ENCODE measurements around the gene IGFBP7. TPM values are rescaled to one million over a fixed set of nuclear protein-coding genes. Genes with fewer than 3 reads are reported as not detected.

Gene IGFBP7
- total and polyA plus RNA-seq, 10 of the 15 experiments (the other 5 are each of a cell fraction or from before 2014, with no cell fraction given): 0.69 to 1.9 (median 1.4) TPM; not detected in 5

DNA sequence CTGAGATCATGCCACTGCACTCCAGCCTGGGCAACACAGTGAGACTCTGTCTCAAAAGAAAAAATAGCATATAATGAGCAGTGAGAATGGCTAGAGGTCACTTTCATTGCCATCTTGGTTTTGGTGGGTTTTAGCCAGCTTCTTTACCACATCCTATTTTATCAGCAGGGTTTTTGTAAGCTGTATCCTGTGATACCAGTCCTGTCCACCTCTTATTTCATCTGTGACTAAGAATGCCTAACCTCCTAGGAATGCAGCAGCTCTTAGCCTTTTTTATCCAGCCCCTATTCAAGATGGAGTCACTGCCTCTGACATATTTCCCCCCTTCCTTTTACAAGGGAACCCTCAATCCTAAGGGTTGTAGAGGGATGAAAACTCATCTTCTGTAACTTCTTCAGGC lies 26.1 kb upstream of the IGFBP7 start:
- no peak for ATAC-seq
- no TSS peak for BruUV-seq (replicated peaks)
- FAIRE-seq: no peak
- POLR2A ChIA-PET: no interaction called here
- H3K27me3 ChIP-seq (replicated peaks in 1 of 2; ENCODE audit: control insufficient read depth in 2 of 2, insufficient read depth in 2 of 2, low read length in 1 of 2): no peaks in the 10 kb centered on the region
- H3K4me2 ChIP-seq (ENCODE audit: control insufficient read depth, insufficient read depth): no peak overlapping the region
- no peak overlapping the region for H3K4me3 ChIP-seq
- TF ChIP-seq POLR2AphosphoS5 (IDR thresholded peaks at IDR 0.05; ENCODE audit: low read length): no peak
- TF ChIP-seq, protein P1, sequence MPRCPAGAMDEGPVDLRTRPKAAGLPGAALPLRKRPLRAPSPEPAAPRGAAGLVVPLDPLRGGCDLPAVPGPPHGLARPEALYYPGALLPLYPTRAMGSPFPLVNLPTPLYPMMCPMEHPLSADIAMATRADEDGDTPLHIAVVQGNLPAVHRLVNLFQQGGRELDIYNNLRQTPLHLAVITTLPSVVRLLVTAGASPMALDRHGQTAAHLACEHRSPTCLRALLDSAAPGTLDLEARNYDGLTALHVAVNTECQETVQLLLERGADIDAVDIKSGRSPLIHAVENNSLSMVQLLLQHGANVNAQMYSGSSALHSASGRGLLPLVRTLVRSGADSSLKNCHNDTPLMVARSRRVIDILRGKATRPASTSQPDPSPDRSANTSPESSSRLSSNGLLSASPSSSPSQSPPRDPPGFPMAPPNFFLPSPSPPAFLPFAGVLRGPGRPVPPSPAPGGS (IDR thresholded peaks at IDR 0.05; ENCODE audit: borderline replicate concordance, insufficient read depth, low read depth, low read length, poor library complexity, severe bottlenecking): no peak
- intact Hi-C loops (cut with micrococcal nuclease; ENCODE audit: unreplicated experiment): no loop called here
- no peaks in the 10 kb centered on the region for H3K79me2 ChIP-seq (ENCODE audit: control insufficient read depth, insufficient read depth, low read length)
- DNase-seq (ENCODE audit: low read depth, low spot score): no peak
- H3K4me1 ChIP-seq (ENCODE audit: control insufficient read depth, insufficient read depth, low read length): no peaks in the 10 kb centered on the region
- H2AFZ ChIP-seq (ENCODE audit: control insufficient read depth, low read depth, low read length): no peak overlapping the region
- CTCF ChIA-PET: no interaction called here
- H3K9ac ChIP-seq (ENCODE audit: control insufficient read depth, insufficient read depth, low read length): no peak overlapping the region
- no peak overlapping the region for H3K27ac ChIP-seq (ENCODE audit: control insufficient read depth, insufficient read depth)
- in situ Hi-C loops (cut with MboI): no loop called here
- RAD21 ChIA-PET (ENCODE audit: unreplicated experiment): no interaction called here
- H3K36me3 ChIP-seq (ENCODE audit: control insufficient read depth in 2 of 2, insufficient read depth in 2 of 2, low read length in 1 of 2): no peaks in the 10 kb centered on the region
- no peaks in the 10 kb centered on the region for H3K9me3 ChIP-seq (replicated peaks; ENCODE audit: control insufficient read depth, insufficient read depth, low read length)
- H4K20me1 ChIP-seq (ENCODE audit: control insufficient read depth, insufficient read depth): no peaks in the 10 kb centered on the region
- SMC1A ChIA-PET (ENCODE audit: uncharacterized antibody, unreplicated experiment): no interaction called here

DNA sequence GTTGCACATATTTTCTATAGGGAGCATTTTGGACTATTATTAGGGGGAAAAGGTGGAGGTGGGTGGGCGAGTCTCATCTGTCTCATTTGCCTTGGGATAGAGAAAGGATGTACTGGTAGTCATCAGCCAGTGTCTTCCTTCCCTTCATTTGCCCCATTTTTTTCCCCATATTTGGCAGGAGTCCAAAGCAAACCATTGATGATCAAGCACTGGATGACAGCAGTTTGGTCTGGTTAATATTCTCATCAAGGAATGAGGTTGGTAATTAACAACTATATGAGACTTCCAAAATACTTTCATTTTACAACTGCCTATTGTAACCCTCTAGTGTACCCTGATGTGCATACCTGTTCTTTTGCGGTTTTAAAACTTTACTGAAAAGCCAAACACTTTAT lies 22.6 kb upstream of the IGFBP7 start:
- no peak overlapping the region for H2AFZ ChIP-seq (ENCODE audit: control insufficient read depth, low read depth, low read length)
- ChIA-PET RAD21 (ENCODE audit: unreplicated experiment) (no interaction called here), CTCF (interaction anchor here (1.2 to 1.5 kb wide), 2 partner anchors 24 to 31 kb away, joined by 4 read pairs; no protein-coding TSS in a partner anchor), SMC1A (ENCODE audit: uncharacterized antibody, unreplicated experiment) (no interaction called here), POLR2A (no interaction called here)
- no peak overlapping the region for H3K27ac ChIP-seq (ENCODE audit: control insufficient read depth, insufficient read depth)
- no peak for FAIRE-seq
- no peak overlapping the region for H3K9ac ChIP-seq (ENCODE audit: control insufficient read depth, insufficient read depth, low read length)
- intact Hi-C loops (cut with micrococcal nuclease; ENCODE audit: unreplicated experiment) (no loop called here), in situ Hi-C loops (cut with MboI) (no loop called here)
- no peaks in the 10 kb centered on the region for H4K20me1 ChIP-seq (ENCODE audit: control insufficient read depth, insufficient read depth)
- no peaks in the 10 kb centered on the region for H3K79me2 ChIP-seq (ENCODE audit: control insufficient read depth, insufficient read depth, low read length)
- H3K36me3 ChIP-seq (ENCODE audit: control insufficient read depth in 2 of 2, insufficient read depth in 2 of 2, low read length in 1 of 2): no peaks in the 10 kb centered on the region
- BruUV-seq (replicated peaks): no TSS peak
- H3K4me1 ChIP-seq (ENCODE audit: control insufficient read depth, insufficient read depth, low read length): no peaks in the 10 kb centered on the region
- H3K9me3 ChIP-seq (replicated peaks; ENCODE audit: control insufficient read depth, insufficient read depth, low read length): no peaks in the 10 kb centered on the region; the same call in 2 of the 3 replicates
- no peaks in the 10 kb centered on the region; a peak in 2 of 4 replicates for H3K27me3 ChIP-seq (replicated peaks in 1 of 2; ENCODE audit: control insufficient read depth in 2 of 2, insufficient read depth in 2 of 2, low read length in 1 of 2)
- ATAC-seq: no peak
- DNase-seq (ENCODE audit: low read depth, low spot score): no peak
- 21% methylated on average over 2 of the region's 2 CpGs for WGBS (ENCODE audit: insufficient coverage, insufficient replicate concordance, low lambda C conversion rate, missing lambda C conversion rate)
- no peak for TF ChIP-seq ASH2L (IDR thresholded peaks at IDR 0.05; ENCODE audit: borderline replicate concordance, low read depth)
- TF ChIP-seq BACH1 (IDR thresholded peaks at IDR 0.05; ENCODE audit: borderline replicate concordance): no peak
- TF ChIP-seq EED (IDR thresholded peaks at IDR 0.05; ENCODE audit: low read depth): no peak
- TF ChIP-seq TCF12 (IDR thresholded peaks at IDR 0.05; ENCODE audit: low read depth, low read length): no peak
- no peak for TF ChIP-seq TARDBP (IDR thresholded peaks at IDR 0.05; ENCODE audit: borderline replicate concordance)
- TF ChIP-seq KDM1A (IDR thresholded peaks at IDR 0.05; ENCODE audit: borderline replicate concordance): no peak
- TF ChIP-seq, protein P2, sequence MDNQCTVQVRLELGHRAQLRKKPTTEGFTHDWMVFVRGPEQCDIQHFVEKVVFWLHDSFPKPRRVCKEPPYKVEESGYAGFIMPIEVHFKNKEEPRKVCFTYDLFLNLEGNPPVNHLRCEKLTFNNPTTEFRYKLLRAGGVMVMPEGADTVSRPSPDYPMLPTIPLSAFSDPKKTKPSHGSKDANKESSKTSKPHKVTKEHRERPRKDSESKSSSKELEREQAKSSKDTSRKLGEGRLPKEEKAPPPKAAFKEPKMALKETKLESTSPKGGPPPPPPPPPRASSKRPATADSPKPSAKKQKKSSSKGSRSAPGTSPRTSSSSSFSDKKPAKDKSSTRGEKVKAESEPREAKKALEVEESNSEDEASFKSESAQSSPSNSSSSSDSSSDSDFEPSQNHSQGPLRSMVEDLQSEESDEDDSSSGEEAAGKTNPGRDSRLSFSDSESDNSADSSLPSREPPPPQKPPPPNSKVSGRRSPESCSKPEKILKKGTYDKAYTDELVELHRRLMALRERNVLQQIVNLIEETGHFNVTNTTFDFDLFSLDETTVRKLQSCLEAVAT (IDR thresholded peaks at IDR 0.05): no peak
- TF ChIP-seq, protein P3, sequence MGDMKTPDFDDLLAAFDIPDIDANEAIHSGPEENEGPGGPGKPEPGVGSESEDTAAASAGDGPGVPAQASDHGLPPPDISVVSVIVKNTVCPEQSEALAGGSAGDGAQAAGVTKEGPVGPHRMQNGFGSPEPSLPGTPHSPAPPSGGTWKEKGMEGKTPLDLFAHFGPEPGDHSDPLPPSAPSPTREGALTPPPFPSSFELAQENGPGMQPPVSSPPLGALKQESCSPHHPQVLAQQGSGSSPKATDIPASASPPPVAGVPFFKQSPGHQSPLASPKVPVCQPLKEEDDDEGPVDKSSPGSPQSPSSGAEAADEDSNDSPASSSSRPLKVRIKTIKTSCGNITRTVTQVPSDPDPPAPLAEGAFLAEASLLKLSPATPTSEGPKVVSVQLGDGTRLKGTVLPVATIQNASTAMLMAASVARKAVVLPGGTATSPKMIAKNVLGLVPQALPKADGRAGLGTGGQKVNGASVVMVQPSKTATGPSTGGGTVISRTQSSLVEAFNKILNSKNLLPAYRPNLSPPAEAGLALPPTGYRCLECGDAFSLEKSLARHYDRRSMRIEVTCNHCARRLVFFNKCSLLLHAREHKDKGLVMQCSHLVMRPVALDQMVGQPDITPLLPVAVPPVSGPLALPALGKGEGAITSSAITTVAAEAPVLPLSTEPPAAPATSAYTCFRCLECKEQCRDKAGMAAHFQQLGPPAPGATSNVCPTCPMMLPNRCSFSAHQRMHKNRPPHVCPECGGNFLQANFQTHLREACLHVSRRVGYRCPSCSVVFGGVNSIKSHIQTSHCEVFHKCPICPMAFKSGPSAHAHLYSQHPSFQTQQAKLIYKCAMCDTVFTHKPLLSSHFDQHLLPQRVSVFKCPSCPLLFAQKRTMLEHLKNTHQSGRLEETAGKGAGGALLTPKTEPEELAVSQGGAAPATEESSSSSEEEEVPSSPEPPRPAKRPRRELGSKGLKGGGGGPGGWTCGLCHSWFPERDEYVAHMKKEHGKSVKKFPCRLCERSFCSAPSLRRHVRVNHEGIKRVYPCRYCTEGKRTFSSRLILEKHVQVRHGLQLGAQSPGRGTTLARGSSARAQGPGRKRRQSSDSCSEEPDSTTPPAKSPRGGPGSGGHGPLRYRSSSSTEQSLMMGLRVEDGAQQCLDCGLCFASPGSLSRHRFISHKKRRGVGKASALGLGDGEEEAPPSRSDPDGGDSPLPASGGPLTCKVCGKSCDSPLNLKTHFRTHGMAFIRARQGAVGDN (IDR thresholded peaks at IDR 0.05): no peak
- no peak overlapping the region for H3K4me2 ChIP-seq (ENCODE audit: control insufficient read depth, insufficient read depth)
- H3K4me3 ChIP-seq: no peak overlapping the region

Measured in GM12878 (cell line).